GM06990 (cell line): ENCODE data around the gene ALDH3B2.
A peak's percentile ranks its signal among the peaks of the same experiment; 100 is the strongest.

Experiments used
- DNase-seq: peaks from one replicate; pipeline ENCODE4 v3.0.0-alpha.2; 2011; ENCODE audit not compliant: insufficient read length; ENCODE audit errors: extremely low read depth
- H3K27me3 ChIP-seq: replicated peaks from 2 replicates; pipeline ENCODE4 v1.6.0; 2011; ENCODE audit warnings: low read length; ENCODE audit not compliant: control insufficient read depth, insufficient read depth
- H3K36me3 ChIP-seq: 2 replicates; pipeline ENCODE4 v1.5.1; 2011; ENCODE audit warnings: low read length; ENCODE audit not compliant: control insufficient read depth, insufficient read depth
- H3K4me3 ChIP-seq: replicated peaks from 2 replicates; pipeline ENCODE4 v1.5.1; 2011; ENCODE audit warnings: low read depth, mild to moderate bottlenecking, control low read depth, low read length
- CTCF ChIP-seq: IDR thresholded peaks from 2 replicates; pipeline ENCODE4 v1.5.1; 2011; ENCODE audit warnings: low read length, control low read depth, mild to moderate bottlenecking, inconsistent platforms; ENCODE audit not compliant: insufficient read depth, poor library complexity, severe bottlenecking

Gene ALDH3B2

GRCh38 chr11:67614730-67615714 lies 59.4 kb downstream of the ALDH3B2 start:
- peak; percentile 71 for TF ChIP-seq CTCF
- Histone ChIP-seq H3K4me3 (peak overlapping the region; percentile 39), H3K27me3 (no peaks in the 10 kb centered on the region), H3K36me3 (peaks cover 24% of the 10 kb centered on the region)
- DNase-seq, result peak; percentile 59

- H3K27me3 ChIP-seq, result no peaks in the 10 kb centered on the region
- TF ChIP-seq CTCF, result peak; percentile 48
- H3K36me3 ChIP-seq, result peaks cover 29% of the 10 kb centered on the region
- peak overlapping the region; percentile 41 for H3K4me3 ChIP-seq
- peak; percentile 87 for DNase-seq
Measured at GRCh38 chr11:67613960-67614715, 60.3 kb downstream of the ALDH3B2 start.

GRCh38 chr11:67613313-67613959 lies 61.0 kb downstream of the ALDH3B2 start:
- Histone ChIP-seq H3K4me3 (no peak overlapping the region), H3K27me3 (no peaks in the 10 kb centered on the region), H3K36me3 (peaks cover 29% of the 10 kb centered on the region)
- no peak for TF ChIP-seq CTCF
- DNase-seq, result no peak

- no peak for DNase-seq
- no peaks in the 10 kb centered on the region for H3K27me3 ChIP-seq
- TF ChIP-seq CTCF, result no peak
- H3K36me3 ChIP-seq, result peaks cover 31% of the 10 kb centered on the region
- H3K4me3 ChIP-seq, result no peak overlapping the region
Measured at GRCh38 chr11:67612751-67613150, 61.7 kb downstream of the ALDH3B2 start.
